ENCODE results near the gene RFX4.

- TF ChIP-seq, protein P1, sequence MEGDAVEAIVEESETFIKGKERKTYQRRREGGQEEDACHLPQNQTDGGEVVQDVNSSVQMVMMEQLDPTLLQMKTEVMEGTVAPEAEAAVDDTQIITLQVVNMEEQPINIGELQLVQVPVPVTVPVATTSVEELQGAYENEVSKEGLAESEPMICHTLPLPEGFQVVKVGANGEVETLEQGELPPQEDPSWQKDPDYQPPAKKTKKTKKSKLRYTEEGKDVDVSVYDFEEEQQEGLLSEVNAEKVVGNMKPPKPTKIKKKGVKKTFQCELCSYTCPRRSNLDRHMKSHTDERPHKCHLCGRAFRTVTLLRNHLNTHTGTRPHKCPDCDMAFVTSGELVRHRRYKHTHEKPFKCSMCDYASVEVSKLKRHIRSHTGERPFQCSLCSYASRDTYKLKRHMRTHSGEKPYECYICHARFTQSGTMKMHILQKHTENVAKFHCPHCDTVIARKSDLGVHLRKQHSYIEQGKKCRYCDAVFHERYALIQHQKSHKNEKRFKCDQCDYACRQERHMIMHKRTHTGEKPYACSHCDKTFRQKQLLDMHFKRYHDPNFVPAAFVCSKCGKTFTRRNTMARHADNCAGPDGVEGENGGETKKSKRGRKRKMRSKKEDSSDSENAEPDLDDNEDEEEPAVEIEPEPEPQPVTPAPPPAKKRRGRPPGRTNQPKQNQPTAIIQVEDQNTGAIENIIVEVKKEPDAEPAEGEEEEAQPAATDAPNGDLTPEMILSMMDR (IDR thresholded peaks at IDR 0.05) = no peak
- no peak for TF ChIP-seq EP300 (IDR thresholded peaks at IDR 0.05)
Observed at GRCh38 chr12:106690569-106691305, 107.9 kb downstream of the RFX4 start.
